ENCODE results near the gene MALL.
"Not testable (repeated sequence)": the region's sequence is repeated elsewhere in the genome, so short reads cannot be mapped to it uniquely, and the experiment has no call there.

Gene MALL

DNA sequence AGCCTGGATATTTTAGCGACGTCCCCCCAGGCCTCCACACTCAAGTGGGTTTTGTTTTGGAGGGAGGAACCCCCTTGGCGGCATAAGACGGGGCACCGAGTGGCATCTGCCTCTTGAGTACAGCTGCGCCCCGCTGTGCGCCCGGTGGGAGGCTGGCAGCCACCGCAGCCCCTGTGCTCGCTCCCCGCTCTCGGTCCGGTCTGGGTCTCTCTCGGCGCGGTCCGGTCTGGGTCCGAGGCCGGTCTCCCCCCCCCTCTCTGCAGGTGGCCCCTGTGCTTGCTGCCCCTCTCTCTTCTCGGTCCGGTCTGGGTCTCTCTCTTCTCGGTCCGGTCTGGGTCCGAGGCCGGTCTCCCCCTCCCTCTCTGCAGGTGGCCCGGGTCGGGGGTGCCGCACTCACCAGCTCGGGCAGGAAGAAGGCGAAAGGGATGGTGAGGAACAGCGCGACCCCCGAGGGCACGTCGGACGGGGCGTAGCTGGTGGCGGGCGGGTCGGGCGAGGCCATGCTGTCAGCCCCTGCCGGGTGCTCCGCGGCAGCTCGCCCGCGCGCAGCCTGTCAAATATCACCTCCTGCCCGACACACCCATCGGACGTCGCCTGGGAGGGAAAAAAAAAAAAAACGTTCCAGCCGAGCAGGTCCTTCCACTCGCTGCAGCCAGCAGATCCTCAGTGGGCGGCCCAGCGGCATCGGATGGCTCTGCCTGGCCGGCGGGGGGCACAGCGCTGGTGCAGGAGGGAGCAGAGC is at the start of gene MALL:
TSS of gene MALL (minus strand) at position 532 of the 742 bp plus-strand sequence. CDS start at position 502, 30 bp downstream.
- no peak for DNase-seq

GRCh38 chr2:110157153-110157793 is 41.7 kb upstream of the MALL start:
- DNase-seq = peak in 1 of 2 experiments; percentile 1

DNA sequence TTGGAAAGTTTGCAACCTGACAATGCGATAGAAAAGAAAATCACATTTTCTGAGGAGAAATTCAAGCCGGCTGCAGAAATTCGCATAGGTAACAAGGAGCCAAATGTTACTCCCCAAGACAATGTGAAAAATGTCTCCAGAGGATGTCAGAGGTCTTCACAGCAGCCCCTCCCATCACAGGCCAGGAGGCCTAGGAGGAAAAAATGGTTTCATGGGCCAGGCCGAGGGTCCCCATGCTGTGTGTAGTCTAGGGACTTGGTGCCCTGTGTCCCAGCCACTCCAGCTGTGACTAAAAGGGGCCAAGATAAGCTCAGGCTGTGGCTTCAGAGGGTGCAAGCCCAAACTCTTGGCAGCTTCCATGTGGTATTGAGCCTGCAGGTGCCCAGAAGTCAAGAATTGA is 39.2 kb upstream of the MALL start:
- not testable (repeated sequence) for DNase-seq

DNA sequence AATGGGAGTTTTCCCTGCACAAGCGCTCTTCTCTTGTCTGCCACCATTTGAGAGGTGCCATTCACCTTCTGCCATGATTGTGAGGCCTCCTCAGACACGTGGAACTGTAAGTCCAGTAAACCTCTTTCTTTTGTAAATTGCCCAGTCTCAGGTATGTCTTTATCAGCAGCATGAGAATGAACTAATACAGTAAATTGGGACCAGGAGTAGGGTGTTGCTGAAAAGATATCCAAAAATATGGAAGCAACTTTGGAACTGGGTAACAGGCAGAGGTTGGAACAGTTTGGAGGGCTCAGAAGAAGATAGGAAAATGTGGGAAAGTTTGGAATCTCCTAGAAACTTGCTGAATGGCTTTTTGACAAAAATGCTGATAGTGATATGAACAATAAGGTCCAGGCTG is 38.6 kb upstream of the MALL start:
- not testable (repeated sequence) for DNase-seq

- no peak for DNase-seq
Observed at GRCh38 chr2:110153416-110153815, 37.8 kb upstream of the MALL start.

DNA sequence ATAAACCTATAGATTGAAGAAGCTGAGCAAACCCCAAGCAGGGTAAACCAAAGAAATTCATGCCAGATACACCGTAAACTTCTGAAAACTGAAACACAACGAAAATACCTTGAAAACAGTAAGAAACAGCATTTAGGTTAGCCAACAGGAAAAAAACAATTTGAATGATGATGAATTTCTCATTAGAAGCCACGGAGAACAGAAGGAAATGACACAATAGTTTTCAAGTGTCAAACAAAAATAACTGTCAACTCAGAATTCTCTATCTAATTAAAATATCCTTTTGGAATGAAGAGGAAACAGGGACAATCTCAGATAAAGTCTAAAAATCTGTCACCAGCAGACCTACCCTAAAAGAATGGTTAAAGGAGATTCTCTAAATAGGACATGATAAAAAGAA is 37.3 kb upstream of the MALL start:
- no peak for DNase-seq

DNA sequence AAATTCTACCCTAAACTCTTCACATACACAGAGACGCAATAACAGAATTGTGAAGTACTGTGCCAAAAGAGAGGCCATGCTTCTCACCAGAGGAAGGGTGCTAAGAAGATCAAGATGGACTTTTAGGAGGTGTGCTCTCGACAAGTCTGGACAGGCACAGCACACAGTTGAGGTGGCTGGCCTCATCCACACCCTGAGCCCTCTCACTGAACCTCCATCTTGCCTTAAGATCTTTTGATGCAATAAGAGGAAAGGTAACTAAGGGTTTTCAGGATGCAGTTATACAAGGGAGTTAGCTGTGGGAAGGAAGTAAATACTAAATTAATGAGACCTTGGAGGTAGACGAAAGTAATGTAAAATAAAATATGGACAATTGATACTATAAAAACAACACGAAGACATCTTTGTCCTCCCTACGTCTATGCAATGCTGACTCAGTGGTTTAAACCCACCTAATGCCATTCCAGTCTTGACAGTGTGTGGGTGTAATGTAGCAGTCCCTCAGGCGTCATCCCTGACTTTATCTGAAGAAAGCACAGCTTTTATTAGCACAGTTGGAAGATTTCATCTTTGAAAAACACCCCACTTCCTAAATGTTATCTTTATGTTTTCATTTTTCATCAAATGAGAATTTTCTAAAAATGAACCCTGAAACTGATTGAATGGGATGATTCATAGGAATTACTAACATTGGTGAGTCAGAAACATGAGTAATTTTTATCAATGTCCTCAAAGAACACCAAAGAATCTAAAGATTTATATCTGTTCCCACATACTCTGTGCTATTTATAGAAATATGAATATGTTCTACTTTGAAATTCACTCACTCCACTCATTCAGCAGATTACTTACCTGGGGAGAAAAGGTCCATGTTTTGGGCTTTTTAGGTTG is 34.0 kb upstream of the MALL start:
- no peak for DNase-seq

DNA sequence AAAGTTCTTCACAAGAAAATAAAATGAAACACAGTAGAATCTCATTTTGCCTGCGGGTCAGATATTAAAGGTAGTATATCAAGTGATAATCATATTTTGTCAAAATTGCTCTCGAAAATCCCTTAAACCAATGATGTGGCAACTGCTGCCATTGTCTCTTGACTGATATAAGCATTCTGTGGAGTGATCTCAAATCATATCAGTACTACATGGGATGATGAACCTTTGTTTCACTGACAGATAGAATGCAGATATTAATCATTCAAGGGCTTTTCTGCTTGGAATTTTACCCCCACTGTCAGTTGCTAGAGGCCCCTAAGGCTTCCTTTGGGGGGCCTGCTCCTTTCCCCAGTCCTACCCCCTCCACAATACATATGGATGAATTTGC is 31.3 kb upstream of the MALL start:
- DNase-seq = no peak

- no peak for DNase-seq
Observed at GRCh38 chr2:110146183-110146944, 30.7 kb upstream of the MALL start.

GRCh38 chr2:110143982-110144381 is 28.4 kb upstream of the MALL start:
- no peak for DNase-seq

DNA sequence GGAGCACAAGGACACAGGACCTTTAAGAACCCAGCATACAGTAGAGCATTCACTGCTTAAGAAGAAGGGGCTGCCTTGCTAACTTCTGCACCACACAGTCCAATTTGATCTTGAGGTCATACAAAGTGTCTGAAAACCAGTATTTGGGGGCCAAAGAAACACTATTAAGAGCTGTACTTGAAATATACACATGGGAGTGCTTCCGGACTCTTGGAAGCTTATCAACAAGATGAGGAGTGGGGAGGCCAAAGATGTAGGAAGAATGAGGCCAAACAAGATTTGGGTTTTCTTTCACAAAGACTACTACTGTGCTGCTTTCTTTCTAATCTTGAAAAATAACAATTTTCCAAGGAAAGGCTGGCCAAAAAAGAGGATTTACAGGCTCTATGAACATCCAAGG is 24.8 kb upstream of the MALL start:
- DNase-seq = no peak

- DNase-seq = no peak
Observed at GRCh38 chr2:110134025-110134424, 18.4 kb upstream of the MALL start.

- DNase-seq = no peak
Observed at GRCh38 chr2:110131166-110131565, 15.5 kb upstream of the MALL start.

- no peak for DNase-seq
Observed at GRCh38 chr2:110130757-110131156, 15.1 kb upstream of the MALL start.

DNA sequence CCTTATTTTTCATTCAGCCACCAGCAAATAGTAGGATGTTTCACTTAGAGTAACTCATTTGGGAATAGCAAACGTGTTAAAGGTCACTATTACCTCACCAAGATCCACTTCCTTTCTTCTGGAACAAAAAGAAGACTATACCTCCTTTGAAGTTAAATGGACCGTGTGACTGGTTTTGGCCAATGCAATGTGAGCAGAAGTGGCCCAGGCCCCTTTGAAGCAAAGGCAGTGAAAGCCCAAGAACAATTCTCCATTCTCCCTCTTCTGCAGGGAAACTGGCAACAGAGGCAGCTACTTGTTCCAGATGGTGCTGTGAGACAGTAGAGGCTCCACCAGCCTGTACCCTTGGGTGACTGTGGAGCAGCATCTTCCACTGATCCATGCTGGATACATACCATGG is 11.3 kb upstream of the MALL start:
- peak in 1 of 2 experiments; percentile 16 for DNase-seq

- peak; percentile 56 to 62 for DNase-seq
Observed at GRCh38 chr2:110126086-110126773, 10.6 kb upstream of the MALL start.

- no peak for DNase-seq
Observed at GRCh38 chr2:110124939-110125691, 9.5 kb upstream of the MALL start.

DNA sequence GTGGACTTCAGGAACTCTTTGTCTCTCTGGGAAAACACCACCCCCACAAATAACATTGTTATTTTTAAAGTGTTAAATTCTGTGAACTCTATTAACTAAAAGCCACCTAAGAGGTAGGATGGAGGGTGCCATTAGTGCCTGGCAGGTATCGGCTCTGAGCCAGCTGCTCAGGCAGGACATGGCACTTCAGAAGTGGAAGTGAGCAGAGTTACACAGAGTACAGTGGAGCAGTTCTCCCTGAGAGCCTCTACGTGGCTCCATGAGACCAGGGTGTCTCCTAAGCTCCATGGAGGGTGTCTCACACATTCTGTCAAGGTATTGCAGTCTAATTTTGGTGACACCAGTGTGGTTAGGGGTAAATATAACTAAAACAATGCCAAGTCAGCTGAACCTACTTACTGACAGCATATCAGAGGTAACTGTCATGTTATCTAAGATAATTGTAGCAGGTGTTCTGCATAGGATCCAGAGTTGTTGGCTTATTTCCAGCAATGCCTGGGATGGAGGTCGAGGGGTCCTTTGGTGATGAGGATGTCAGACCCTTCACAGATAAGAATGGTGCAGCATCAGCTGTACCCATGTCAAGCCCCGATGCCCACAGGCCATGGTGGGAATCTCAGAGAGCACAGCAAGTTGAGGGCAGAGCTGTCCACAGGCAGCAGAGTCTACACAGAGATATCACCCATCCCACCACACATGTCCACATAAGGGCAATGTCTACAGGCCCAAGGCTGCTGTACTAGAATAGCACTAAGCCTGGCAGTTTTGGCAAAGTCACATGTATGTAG is 8.6 kb upstream of the MALL start:
- no peak for DNase-seq

DNA sequence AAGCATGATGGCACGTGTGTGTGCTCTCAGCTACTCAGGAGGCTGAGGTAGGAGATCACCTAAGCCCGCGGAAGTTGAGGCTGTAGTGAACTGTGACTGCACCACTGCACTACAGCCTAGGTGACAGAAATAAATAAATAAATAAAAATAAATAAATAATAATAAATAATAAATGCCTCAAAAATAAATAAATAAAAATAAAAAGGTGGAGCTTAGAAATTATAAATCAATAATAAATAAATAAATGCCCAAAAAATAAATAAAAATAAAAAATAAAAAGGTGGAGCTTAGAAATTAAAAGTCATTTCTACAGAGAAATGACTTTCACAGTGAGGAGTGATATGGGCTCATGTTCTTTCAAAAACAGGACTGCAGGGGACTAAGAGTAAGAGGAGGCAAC is 6.0 kb upstream of the MALL start:
- no peak for DNase-seq

- DNase-seq = no peak
Observed at GRCh38 chr2:110121052-110121334, 5.4 kb upstream of the MALL start.

All from NCI-H187 (cell line).